B cell (primary cell): ENCODE data around the gene CEP131. TPM values are rescaled to one million over a fixed set of nuclear protein-coding genes. Genes with fewer than 3 reads are reported as not detected.

ENCODE experiments used
- ATAC-seq: fragments of 200-7000 bp; cut with Tn5 transposase; one replicate; pipeline ENCODE4 v1.10.0; 2021; ENCODE audit warnings: low read depth, mild to moderate bottlenecking, moderate number of reproducible peaks, moderate library complexity
- CTCF ChIA-PET: fragments of 350-600 bp; sonication (Branson Sonifier 250); formaldehyde crosslinking; loops from one replicate; lab custom pipeline; 2021; ENCODE audit warnings: antibody characterized with exemption, inconsistent platforms; lab: Charles Lee
- POLR2A ChIA-PET: fragments of 350-600 bp; sonication (Branson Sonifier 250); formaldehyde crosslinking; loops from one replicate; lab custom pipeline; 2021; ENCODE audit warnings: antibody characterized with exemption; lab: Charles Lee
- DNase-seq: peaks from one replicate; pipeline ENCODE4 v3.0.0; 2013
- H2AFZ ChIP-seq: 2 replicates; pipeline ENCODE4 v1.6.1; 2012; ENCODE audit warnings: mild to moderate bottlenecking, low read depth, low read length; ENCODE audit not compliant: insufficient read depth, poor library complexity, severe bottlenecking
- H3K27ac ChIP-seq, 2 donors: 1 replicate in 1 of 2; 2 replicates in 1 of 2; pipeline ENCODE4 v1.5.1; 2012 to 2013; ENCODE audit warnings: low read length in 2 of 2, mild to moderate bottlenecking in 2 of 2, moderate library complexity in 1 of 2
- H3K27me3 ChIP-seq, 4 experiments: fragments of 200-600 bp in 1 of 4; sonication (generic) in 1 of 4; replicated peaks in 1 of 4; 1 replicate in 2 of 4; 2 replicates in 2 of 4; pipeline versions ENCODE4 v1.6.1 to v1.7.0; 2013 to 2016; ENCODE audit warnings: low read length in 3 of 4, mild to moderate bottlenecking in 2 of 4, mixed read lengths in 1 of 4, moderate library complexity in 1 of 4; ENCODE audit not compliant: insufficient read depth in 4 of 4, control insufficient read depth in 3 of 4; ENCODE audit errors: control extremely low read depth in 1 of 4
- H3K36me3 ChIP-seq, 2 experiments: replicated peaks in 1 of 2; 1 replicate in 1 of 2; 2 replicates in 1 of 2; pipeline versions ENCODE4 v1.6.1 to v1.7.1; 2013; ENCODE audit warnings: low read length in 1 of 2; ENCODE audit not compliant: insufficient read depth in 2 of 2, control insufficient read depth in 1 of 2; ENCODE audit errors: control extremely low read depth in 1 of 2, extremely low read depth in 1 of 2
- H3K4me1 ChIP-seq, 2 donors: fragments of 200-600 bp in 1 of 2; sonication (generic) in 1 of 2; 1 replicate in 1 of 2; 2 replicates in 1 of 2; pipeline versions ENCODE4 v1.5.1 to v1.6.1; 2013 to 2017; ENCODE audit warnings: low read length in 2 of 2; ENCODE audit not compliant: control insufficient read depth in 2 of 2, insufficient read depth in 2 of 2
- H3K4me2 ChIP-seq: replicated peaks from 2 replicates; pipeline ENCODE3; 2012; ENCODE audit warnings: mild to moderate bottlenecking, low read depth, low read length; ENCODE audit not compliant: poor library complexity, severe bottlenecking
- H3K4me3 ChIP-seq, 5 experiments: fragments of 200-600 bp in 1 of 5; sonication (generic) in 1 of 5; 1 replicate in 3 of 5; 2 replicates in 2 of 5; pipeline versions ENCODE4 v1.5.1 to v1.7.0; 2011 to 2016; ENCODE audit warnings: low read length in 4 of 5, mild to moderate bottlenecking in 4 of 5, low read depth in 2 of 5, control low read depth in 1 of 5, moderate library complexity in 1 of 5; ENCODE audit not compliant: insufficient read depth in 1 of 5; ENCODE audit errors: control extremely low read depth in 1 of 5, extremely low read depth in 1 of 5
- H3K79me2 ChIP-seq: fragments of 200-600 bp; sonication (generic); one replicate; pipeline ENCODE4 v1.6.0; 2016; ENCODE audit warnings: low read length; ENCODE audit not compliant: control insufficient read depth, insufficient read depth
- H3K9ac ChIP-seq: fragments of 200-600 bp; sonication (generic); 2 replicates; pipeline ENCODE4 v1.6.1; 2017; ENCODE audit warnings: mild to moderate bottlenecking, low read length, moderate library complexity
- H3K9me3 ChIP-seq, 3 donors: one replicate each; pipeline versions ENCODE4 v1.6.1 to v1.7.1; 2013; ENCODE audit warnings: low read length in 2 of 3; ENCODE audit not compliant: control insufficient read depth in 2 of 3, insufficient read depth in 1 of 3; ENCODE audit errors: control extremely low read depth in 1 of 3
- H4K20me1 ChIP-seq: 2 replicates; pipeline ENCODE4 v1.6.0; 2012; ENCODE audit warnings: mild to moderate bottlenecking, low read length; ENCODE audit not compliant: insufficient read depth, control insufficient read depth, poor library complexity, severe bottlenecking
- H3K27ac Mint-ChIP-seq: one replicate; pipeline ENCODE4 v1.8.0; 2021; ENCODE audit warnings: mixed read lengths
- H3K27me3 Mint-ChIP-seq: one replicate; pipeline ENCODE4 v1.8.0; 2021; ENCODE audit warnings: mixed read lengths
- H3K4me1 Mint-ChIP-seq: one replicate; pipeline ENCODE4 v1.8.0; 2021; ENCODE audit warnings: mixed read lengths
- H3K4me3 Mint-ChIP-seq: one replicate; pipeline ENCODE4 v1.8.0; 2021; ENCODE audit warnings: mixed read lengths
- H3K9me3 Mint-ChIP-seq: one replicate; pipeline ENCODE4 v1.8.0; 2022; ENCODE audit warnings: mixed read lengths; ENCODE audit not compliant: insufficient read depth
- EZH2 ChIP-seq: IDR thresholded peaks from 2 replicates; pipeline ENCODE4 v1.6.1; 2012; ENCODE audit warnings: borderline replicate concordance, low read depth, mild to moderate bottlenecking, moderate library complexity, low read length; ENCODE audit not compliant: insufficient read depth, poor library complexity, severe bottlenecking
- WGBS: methylation state at CpG from one replicate; pipeline ENCODE4 v1.1.5; 2013; ENCODE audit warnings: missing lambda C conversion rate; ENCODE audit not compliant: insufficient coverage; 5-methylcytosine and 5-hydroxymethylcytosine counted together
- intact Hi-C: fragments of 100-400 bp; cut with micrococcal nuclease; formaldehyde crosslinking; loops from one replicate; pipeline ENCODE4 v1.10.0; 2022
- polyA plus RNA-seq: library from polyadenylated mRNA; depleted of rRNA; stranded (reverse); fragments of >200 nt; gene quantifications from 2 replicates; pipeline ENCODE4 v1.2.3, GENCODE V29; 2012
- total RNA-seq, 2 donors: library from RNA; stranded (reverse); fragments of 120-200 nt in 1 of 2; gene quantifications; 1 replicate in 1 of 2; 2 replicates in 1 of 2; pipeline versions ENCODE4 v1.2.3 to v1.2.4, GENCODE V29; 2013 to 2022
- TF ChIP-seq, protein P1 (sequence below): fragments of 200-600 bp; IDR thresholded peaks from one replicate; pipeline ENCODE4 v1.8.0; 2022; ENCODE audit warnings: antibody characterized with exemption, mild to moderate bottlenecking

CEP131 gene
- total and polyA plus RNA-seq, 2 donors (not counting 1 experiment from before 2014, with no cell fraction given) = 18.8 to 25.5 TPM

DNA sequence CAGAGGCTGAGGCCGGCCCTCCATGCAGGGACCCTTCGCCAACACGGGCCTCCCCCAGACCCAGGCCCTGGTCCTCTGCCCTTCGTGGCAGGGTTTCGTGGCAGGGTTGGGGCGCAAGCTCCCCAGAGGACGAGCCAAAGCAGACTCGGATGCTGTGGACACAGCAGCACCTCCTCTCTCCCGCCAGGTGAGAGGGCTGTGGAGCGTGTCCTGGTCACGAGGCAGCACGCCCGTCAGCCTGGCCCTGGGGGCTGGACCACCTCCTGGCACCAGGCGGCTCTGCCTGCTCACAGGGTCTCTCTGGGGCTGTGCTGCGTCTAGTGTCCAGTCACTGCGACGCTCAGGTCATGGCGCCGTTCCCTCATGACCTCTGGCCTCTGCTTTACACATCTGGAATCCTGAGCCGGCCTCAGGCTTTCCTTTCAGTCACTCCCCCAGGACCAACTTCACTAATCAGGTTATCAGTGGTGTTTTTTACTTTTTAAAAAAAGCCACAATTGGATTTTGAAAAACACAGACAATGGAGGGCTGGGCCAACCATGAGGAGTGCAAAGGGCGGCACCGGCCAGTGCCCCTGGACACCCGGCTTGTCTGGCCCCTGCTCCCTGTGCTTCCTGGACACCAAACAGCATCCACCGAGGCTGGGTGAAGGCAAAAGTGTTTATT lies 21.7 kb upstream of the CEP131 start:
- H2AFZ ChIP-seq = no peak overlapping the region
- H3K4me2 ChIP-seq = no peak overlapping the region
- H3K4me3 ChIP-seq = no peak overlapping the region
- ChIA-PET POLR2A (no interaction called here), CTCF (interaction anchor here (1.1 kb wide), 1 partner anchor 102 kb away, joined by 5 read pairs; no protein-coding TSS in a partner anchor)
- H3K27me3 ChIP-seq = no peaks in the 10 kb centered on the region
- H3K9ac ChIP-seq = no peak overlapping the region
- Mint-ChIP-seq H3K9me3 (no peaks in the 10 kb centered on the region), H3K4me3 (no peak overlapping the region), H3K27ac (no peak overlapping the region), H3K27me3 (no peaks in the 10 kb centered on the region), H3K4me1 (peaks cover 26% of the 10 kb centered on the region)
- no peak for TF ChIP-seq EZH2
- TF ChIP-seq, protein P1, sequence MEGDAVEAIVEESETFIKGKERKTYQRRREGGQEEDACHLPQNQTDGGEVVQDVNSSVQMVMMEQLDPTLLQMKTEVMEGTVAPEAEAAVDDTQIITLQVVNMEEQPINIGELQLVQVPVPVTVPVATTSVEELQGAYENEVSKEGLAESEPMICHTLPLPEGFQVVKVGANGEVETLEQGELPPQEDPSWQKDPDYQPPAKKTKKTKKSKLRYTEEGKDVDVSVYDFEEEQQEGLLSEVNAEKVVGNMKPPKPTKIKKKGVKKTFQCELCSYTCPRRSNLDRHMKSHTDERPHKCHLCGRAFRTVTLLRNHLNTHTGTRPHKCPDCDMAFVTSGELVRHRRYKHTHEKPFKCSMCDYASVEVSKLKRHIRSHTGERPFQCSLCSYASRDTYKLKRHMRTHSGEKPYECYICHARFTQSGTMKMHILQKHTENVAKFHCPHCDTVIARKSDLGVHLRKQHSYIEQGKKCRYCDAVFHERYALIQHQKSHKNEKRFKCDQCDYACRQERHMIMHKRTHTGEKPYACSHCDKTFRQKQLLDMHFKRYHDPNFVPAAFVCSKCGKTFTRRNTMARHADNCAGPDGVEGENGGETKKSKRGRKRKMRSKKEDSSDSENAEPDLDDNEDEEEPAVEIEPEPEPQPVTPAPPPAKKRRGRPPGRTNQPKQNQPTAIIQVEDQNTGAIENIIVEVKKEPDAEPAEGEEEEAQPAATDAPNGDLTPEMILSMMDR = no peak
- H3K36me3 ChIP-seq = peaks cover 0 to 8% of the 10 kb centered on the region in 2 experiments
- H3K9me3 ChIP-seq = no peaks in the 10 kb centered on the region
- intact Hi-C loops = no loop called here
- peaks cover 7 to 13% of the 10 kb centered on the region in 2 donors for H3K4me1 ChIP-seq
- 76% methylated on average over 21 of the region's 24 CpGs for WGBS
- DNase-seq (peak; percentile 25), ATAC-seq (no peak)
- H3K27ac ChIP-seq = no peak overlapping the region
- H4K20me1 ChIP-seq = peaks cover 46% of the 10 kb centered on the region
- H3K79me2 ChIP-seq = peaks cover 23% of the 10 kb centered on the region

DNA sequence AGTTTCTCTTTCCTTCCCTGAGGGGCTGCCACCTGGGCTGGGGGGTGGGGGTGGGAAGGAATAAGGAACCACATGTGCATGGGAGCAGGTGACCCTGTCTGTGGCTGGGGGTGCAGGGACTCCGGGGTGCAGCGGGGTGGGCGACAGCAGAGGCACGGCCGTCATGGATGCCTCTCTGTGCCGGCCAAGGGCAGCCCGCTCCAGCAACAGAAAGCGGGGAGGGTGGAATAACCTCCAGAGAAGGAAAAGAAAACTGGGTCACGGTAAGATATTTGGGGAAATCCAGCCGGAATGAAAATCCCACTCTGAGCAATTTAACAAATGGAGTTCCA lies 20.5 kb upstream of the CEP131 start:
- ChIA-PET POLR2A (no interaction called here), CTCF (interaction anchor here (5.6 kb wide), 1 partner anchor 100 kb away, joined by 43 read pairs; no protein-coding TSS in a partner anchor)
- Histone ChIP-seq H2AFZ (no peak overlapping the region), H4K20me1 (peaks cover 50% of the 10 kb centered on the region), H3K4me3 (no peak overlapping the region), H3K79me2 (peaks cover 33% of the 10 kb centered on the region), H3K9ac (no peak overlapping the region), H3K4me1 (peaks cover 8 to 15% of the 10 kb centered on the region in 2 donors), H3K9me3 (peaks cover 0 to 3% (median 0%) of the 10 kb centered on the region in 3 donors), H3K27me3 (no peaks in the 10 kb centered on the region), H3K27ac (no peak overlapping the region), H3K4me2 (no peak overlapping the region), H3K36me3 (peaks cover 0 to 6% of the 10 kb centered on the region in 2 experiments)
- no peak overlapping the region for H3K4me3 Mint-ChIP-seq
- intact Hi-C loops = no loop called here
- H3K4me1 Mint-ChIP-seq = peaks cover 29% of the 10 kb centered on the region
- no peaks in the 10 kb centered on the region for H3K9me3 Mint-ChIP-seq
- ATAC-seq = no peak
- TF ChIP-seq, protein P1 = no peak
- TF ChIP-seq EZH2 = no peak
- H3K27me3 Mint-ChIP-seq = no peaks in the 10 kb centered on the region
- no peak overlapping the region for H3K27ac Mint-ChIP-seq
- no peak for DNase-seq
- WGBS = 96% methylated on average over 9 of the region's 10 CpGs
